ENCODE measurements around the gene GUCY2F.

Gene GUCY2F

GRCh38 chrX:109398833-109399232 is 83.1 kb downstream of the GUCY2F start:
- Histone ChIP-seq H3K27ac (no peak overlapping the region), H3K4me3 (no peak overlapping the region)

GRCh38 chrX:109398061-109398460 is 83.8 kb downstream of the GUCY2F start:
- Histone ChIP-seq H3K27ac (no peak overlapping the region), H3K4me3 (no peak overlapping the region)

- H3K4me3 ChIP-seq, result no peak overlapping the region
- H3K27ac ChIP-seq, result no peak overlapping the region
Observed at GRCh38 chrX:109393859-109394258, 88.0 kb downstream of the GUCY2F start.

GRCh38 chrX:109392895-109393294 is 89.0 kb downstream of the GUCY2F start:
- H3K27ac ChIP-seq, result no peak overlapping the region
- no peak overlapping the region for H3K4me3 ChIP-seq

GRCh38 chrX:109390556-109390955 is 91.3 kb downstream of the GUCY2F start:
- H3K27ac ChIP-seq, result no peak overlapping the region
- no peak overlapping the region for H3K4me3 ChIP-seq

- Histone ChIP-seq H3K27ac (peak overlapping the region in 1 of 21 experiments; percentile 21), H3K4me3 (no peak overlapping the region)
Observed at GRCh38 chrX:109389917-109390316, 92.0 kb downstream of the GUCY2F start.

GRCh38 chrX:109384699-109385098 is 97.2 kb downstream of the GUCY2F start:
- no peak overlapping the region for H3K27ac ChIP-seq
- H3K4me3 ChIP-seq, result no peak overlapping the region

GRCh38 chrX:109382332-109382731 is 99.6 kb downstream of the GUCY2F start:
- Histone ChIP-seq H3K4me3 (no peak overlapping the region), H3K27ac (no peak overlapping the region)

- H3K27ac ChIP-seq, result no peak overlapping the region
- no peak overlapping the region for H3K4me3 ChIP-seq
Observed at GRCh38 chrX:109378281-109378680, 103.6 kb downstream of the GUCY2F start.

- Histone ChIP-seq H3K4me3 (no peak overlapping the region), H3K27ac (peak overlapping the region in 1 of 21 experiments; percentile 14)
Observed at GRCh38 chrX:109374262-109374960, 107.5 kb downstream of the GUCY2F start.

GRCh38 chrX:109373468-109373867 is 108.4 kb downstream of the GUCY2F start:
- no peak overlapping the region for H3K4me3 ChIP-seq
- peak overlapping the region in 1 of 21 experiments; percentile 59 for H3K27ac ChIP-seq

- no peak overlapping the region for H3K4me3 ChIP-seq
- H3K27ac ChIP-seq, result peak overlapping the region in 1 of 21 experiments; percentile 59
Observed at GRCh38 chrX:109372716-109373115, 109.2 kb downstream of the GUCY2F start.

- H3K4me3 ChIP-seq, result no peak overlapping the region
- H3K27ac ChIP-seq, result peak overlapping the region in 1 of 21 experiments; percentile 59
Observed at GRCh38 chrX:109372291-109372690, 109.6 kb downstream of the GUCY2F start.

GRCh38 chrX:109362101-109362500 is 119.8 kb downstream of the GUCY2F start:
- Histone ChIP-seq H3K4me3 (no peak overlapping the region), H3K27ac (no peak overlapping the region)

GRCh38 chrX:109360301-109360700 is 121.6 kb downstream of the GUCY2F start:
- Histone ChIP-seq H3K4me3 (no peak overlapping the region), H3K27ac (no peak overlapping the region)

- H3K27ac ChIP-seq, result no peak overlapping the region
- H3K4me3 ChIP-seq, result no peak overlapping the region
Observed at GRCh38 chrX:109357706-109358105, 124.2 kb downstream of the GUCY2F start.

- Histone ChIP-seq H3K4me3 (no peak overlapping the region), H3K27ac (no peak overlapping the region)
Observed at GRCh38 chrX:109356684-109357083, 125.2 kb downstream of the GUCY2F start.

- peak overlapping the region in 2 of 21 experiments; percentile 17 to 44 for H3K27ac ChIP-seq
- no peak overlapping the region for H3K4me3 ChIP-seq
Observed at GRCh38 chrX:109352066-109352588, 129.8 kb downstream of the GUCY2F start.

GRCh38 chrX:109351557-109351956 is 130.3 kb downstream of the GUCY2F start:
- H3K4me3 ChIP-seq, result no peak overlapping the region

GRCh38 chrX:109350551-109350950 is 131.3 kb downstream of the GUCY2F start:
- no peak overlapping the region for H3K4me3 ChIP-seq
- H3K27ac ChIP-seq, result peak overlapping the region in 1 of 21 experiments; percentile 74

More at GRCh38 chrX:109351557-109351956, 130.3 kb downstream of the GUCY2F start:
- H3K27ac ChIP-seq, result peak overlapping the region in 2 of 21 experiments; percentile 17 to 44

GRCh38 chrX:109350051-109350450 is 131.8 kb downstream of the GUCY2F start:
- no peak overlapping the region for H3K4me3 ChIP-seq
- peak overlapping the region in 1 of 21 experiments; percentile 74 for H3K27ac ChIP-seq

Measured in skin epidermis (tissue), 12 donors.